ENCODE measurements around the gene ESRP2.
A peak's percentile ranks its signal among the peaks of the same experiment; 100 is the strongest.

ESRP2 gene

DNA sequence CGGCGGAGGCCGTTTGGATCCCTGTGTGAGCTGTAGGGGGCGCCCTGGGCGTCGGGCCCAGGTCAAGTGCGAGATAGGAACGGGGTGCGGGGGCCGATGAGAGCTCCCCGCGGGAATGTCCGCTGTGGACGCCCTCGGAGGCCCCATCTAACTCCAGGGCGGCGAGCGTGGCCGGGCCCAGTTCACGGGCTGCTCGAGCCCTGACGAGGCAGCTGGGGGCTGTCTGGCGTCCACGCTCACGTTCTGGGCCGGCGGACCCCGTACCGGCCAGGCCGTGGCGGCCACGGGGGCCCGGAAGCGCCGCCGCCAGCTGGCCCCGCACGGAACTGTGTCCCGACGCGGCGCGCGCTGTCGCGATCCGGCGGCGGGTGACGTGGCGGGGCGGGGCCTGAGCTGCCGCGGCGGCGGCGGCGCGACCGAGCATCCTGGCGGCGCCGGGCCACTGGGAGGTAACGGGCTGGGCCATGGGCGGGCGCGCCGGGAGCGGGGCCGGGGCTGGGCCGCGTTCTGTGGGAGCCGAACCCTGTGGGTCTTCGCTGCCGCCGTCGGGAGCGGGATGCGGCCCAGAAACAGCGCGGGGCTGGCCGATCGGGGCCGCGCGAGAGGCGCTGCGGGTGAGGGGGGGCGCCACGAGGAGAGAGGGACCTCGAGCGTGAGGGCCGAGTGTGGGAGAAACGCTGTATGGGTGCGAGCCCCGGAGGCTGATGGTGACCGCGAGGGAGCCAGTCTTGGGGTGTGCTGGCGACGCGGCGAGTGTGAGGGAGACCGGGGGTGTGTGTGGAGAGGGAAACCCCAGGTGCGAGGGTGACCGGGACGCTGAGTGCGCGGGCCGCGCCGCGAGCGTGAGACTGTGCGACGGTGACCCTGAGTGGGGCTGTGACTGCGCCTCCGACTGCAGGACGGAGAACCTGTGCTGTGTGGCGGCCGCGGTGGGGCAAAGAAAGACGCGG, 28.5 kb upstream of the ESRP2 start, which contains the start of gene SLC7A6:
Gene SLC7A6, plus strand, starts transcription at position 399 of the 950 bp plus-strand sequence. CDS start 10,201 bp downstream, outside the sequence.
- TF ChIP-seq, protein P1, sequence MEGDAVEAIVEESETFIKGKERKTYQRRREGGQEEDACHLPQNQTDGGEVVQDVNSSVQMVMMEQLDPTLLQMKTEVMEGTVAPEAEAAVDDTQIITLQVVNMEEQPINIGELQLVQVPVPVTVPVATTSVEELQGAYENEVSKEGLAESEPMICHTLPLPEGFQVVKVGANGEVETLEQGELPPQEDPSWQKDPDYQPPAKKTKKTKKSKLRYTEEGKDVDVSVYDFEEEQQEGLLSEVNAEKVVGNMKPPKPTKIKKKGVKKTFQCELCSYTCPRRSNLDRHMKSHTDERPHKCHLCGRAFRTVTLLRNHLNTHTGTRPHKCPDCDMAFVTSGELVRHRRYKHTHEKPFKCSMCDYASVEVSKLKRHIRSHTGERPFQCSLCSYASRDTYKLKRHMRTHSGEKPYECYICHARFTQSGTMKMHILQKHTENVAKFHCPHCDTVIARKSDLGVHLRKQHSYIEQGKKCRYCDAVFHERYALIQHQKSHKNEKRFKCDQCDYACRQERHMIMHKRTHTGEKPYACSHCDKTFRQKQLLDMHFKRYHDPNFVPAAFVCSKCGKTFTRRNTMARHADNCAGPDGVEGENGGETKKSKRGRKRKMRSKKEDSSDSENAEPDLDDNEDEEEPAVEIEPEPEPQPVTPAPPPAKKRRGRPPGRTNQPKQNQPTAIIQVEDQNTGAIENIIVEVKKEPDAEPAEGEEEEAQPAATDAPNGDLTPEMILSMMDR (IDR thresholded peaks at IDR 0.05; ENCODE audit: low read depth, low read length): peak; percentile 62
- peak within 1 kb of the TSS; percentile 81 for H3K4me3 ChIP-seq (ENCODE audit: low read depth, low read length)
- peak; percentile 52 for DNase-seq (ENCODE audit: low read depth, low spot score)
- in situ Hi-C loops (cut with HindIII; ENCODE audit: low sequenced_read_pairs): no loop called here

DNA sequence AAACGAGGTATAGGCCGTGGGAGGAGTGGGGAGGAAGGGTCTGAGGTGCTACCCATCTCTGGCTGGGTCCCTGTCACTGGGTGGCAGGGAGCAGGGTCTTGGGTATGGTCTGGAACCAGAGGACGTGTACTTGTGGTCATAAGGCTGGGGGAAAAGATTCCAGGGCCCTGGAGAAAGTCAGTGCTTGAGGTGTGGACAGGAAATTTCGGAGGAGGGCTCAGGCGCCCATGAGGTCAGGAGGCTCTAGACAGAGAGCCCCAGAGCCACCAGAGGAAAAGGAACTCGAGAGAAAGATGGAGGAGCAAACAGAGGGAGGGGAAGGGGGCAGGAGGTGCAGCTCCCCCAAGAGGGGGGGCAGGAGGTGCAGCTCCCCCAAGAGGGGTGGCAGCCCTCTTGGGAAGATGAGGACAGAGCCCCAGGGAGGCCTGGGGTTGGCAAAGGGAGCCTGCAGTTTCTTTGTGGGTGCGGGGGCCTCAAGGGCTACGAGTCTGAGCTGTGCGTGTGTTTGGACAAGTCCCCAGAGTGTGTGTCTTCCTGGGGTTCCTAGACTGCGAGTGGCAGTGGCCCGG, 27.7 kb upstream of the ESRP2 start:
- no peak for DNase-seq (ENCODE audit: low read depth, low spot score)
- H3K4me3 ChIP-seq (ENCODE audit: low read depth, low read length): peak overlapping the region; percentile 81
- TF ChIP-seq, protein P1 (IDR thresholded peaks at IDR 0.05; ENCODE audit: low read depth, low read length): no peak
- in situ Hi-C loops (cut with HindIII; ENCODE audit: low sequenced_read_pairs): no loop called here

DNA sequence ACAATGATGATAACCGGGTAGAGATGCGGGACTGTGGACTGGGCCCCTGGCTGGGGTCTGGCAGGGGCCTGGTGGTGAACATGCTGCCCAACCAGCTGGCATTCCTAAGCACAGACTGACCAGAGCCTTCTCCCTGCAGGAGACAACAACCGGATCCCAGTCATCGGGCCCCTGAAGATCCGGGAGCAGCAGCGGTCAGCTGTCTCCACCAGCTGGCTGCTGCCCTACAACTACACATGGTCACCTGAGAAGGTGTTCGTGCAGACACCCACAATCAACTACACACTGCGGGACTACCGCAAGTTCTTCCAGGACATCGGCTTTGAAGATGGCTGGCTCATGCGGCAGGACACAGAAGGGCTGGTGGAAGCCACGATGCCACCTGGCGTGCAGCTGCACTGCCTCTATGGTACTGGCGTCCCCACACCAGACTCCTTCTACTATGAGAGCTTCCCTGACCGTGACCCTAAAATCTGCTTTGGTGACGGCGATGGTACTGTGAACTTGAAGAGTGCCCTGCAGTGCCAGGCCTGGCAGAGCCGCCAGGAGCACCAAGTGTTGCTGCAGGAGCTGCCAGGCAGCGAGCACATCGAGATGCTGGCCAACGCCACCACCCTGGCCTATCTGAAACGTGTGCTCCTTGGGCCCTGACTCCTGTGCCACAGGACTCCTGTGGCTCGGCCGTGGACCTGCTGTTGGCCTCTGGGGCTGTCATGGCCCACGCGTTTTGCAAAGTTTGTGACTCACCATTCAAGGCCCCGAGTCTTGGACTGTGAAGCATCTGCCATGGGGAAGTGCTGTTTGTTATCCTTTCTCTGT, 23.3 kb upstream of the ESRP2 start:
- H3K4me3 ChIP-seq (ENCODE audit: low read depth, low read length): no peak overlapping the region
- in situ Hi-C loops (cut with HindIII; ENCODE audit: low sequenced_read_pairs): no loop called here
- no peak for DNase-seq (ENCODE audit: low read depth, low spot score)
- TF ChIP-seq, protein P1 (IDR thresholded peaks at IDR 0.05; ENCODE audit: low read depth, low read length): no peak

DNA sequence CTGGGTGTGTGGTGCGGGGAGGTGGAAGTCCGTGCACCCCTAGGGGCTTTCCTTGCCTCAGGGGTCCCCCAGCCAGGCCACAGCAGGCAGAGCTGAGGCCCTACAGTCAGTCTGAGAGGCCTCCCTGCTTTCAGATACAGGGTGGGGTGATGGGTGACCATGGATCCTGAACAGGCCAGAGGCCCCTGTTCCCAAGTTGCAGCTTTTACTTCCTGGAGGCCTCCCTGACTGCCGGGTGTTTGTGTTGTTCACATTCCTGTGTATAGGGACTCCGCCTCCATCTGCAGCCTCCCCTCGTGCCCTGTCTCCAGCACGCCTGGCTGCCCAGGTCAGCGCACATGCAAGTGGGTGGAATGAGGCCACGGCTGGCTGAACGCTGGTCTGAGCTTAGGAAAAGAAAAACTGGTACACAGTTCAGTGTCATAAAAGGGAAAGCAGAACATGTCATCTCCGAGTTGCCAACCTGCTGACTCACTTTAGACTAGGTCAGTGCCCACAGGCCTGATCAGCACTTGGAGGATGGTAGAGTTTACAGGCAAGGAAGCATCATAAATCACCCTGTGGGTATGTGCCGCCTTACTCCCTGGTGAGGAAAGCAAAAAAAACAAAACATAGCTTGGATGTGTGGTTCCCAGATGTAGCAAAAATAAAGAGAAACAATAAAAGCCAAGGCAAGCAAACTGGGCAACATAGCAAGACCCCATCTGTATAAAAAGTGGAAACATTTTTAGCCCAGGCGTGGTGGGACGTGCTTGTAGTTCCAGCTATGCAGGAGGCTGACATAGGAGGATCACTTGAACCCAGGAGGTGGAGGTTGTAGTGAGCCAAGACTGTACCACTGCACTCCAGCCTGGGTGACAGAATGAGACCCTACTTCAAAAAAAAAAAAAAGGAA, 22.2 kb upstream of the ESRP2 start:
- TF ChIP-seq, protein P1 (IDR thresholded peaks at IDR 0.05; ENCODE audit: low read depth, low read length): no peak
- peak; percentile 46 for DNase-seq (ENCODE audit: low read depth, low spot score)
- no peak overlapping the region for H3K4me3 ChIP-seq (ENCODE audit: low read depth, low read length)
- in situ Hi-C loops (cut with HindIII; ENCODE audit: low sequenced_read_pairs): no loop called here

DNA sequence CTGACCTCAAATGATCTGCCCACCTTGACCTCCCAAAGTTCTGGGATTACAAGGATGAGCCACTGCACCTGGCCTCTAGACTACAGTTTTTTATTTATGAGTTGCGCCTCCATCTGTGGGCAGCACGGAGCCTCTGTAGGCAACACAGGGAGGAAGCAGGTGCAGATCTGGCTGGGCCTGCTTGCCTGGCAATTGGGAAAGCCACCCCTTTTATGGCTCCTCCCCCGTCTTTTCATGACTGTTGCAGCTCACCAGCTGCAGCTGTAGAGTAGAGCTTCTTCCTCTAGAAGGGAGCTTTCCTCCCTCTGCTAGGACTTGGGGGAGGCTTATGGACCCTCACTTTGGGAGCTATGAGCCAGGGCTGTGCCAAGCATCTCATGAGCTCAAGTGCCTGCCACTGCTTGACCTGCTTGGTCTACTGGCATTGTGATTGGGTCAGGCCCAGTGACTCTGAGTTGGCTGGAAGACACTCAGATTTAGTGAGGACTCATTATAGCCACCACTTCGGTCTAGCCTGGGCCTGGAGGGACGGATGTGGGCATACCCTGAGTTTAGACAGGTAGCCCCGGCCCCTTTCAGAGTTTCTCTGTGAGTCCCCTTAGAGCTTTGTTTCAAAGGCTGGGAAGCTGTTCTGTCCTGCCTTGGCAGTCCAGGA, 21.5 kb upstream of the ESRP2 start:
- DNase-seq (ENCODE audit: low read depth, low spot score): no peak
- in situ Hi-C loops (cut with HindIII; ENCODE audit: low sequenced_read_pairs): no loop called here
- TF ChIP-seq, protein P1 (IDR thresholded peaks at IDR 0.05; ENCODE audit: low read depth, low read length): no peak
- H3K4me3 ChIP-seq (ENCODE audit: low read depth, low read length): no peak overlapping the region

Data from astrocyte of the spinal cord (primary cell).